ENCODE data around the gene DUSP3.

- TF ChIP-seq CTCF (IDR thresholded peaks at IDR 0.05) (no peak), EP300 (IDR thresholded peaks at IDR 0.05) (no peak), POLR2AphosphoS5 (IDR thresholded peaks at IDR 0.05) (no peak)
Measured at GRCh38 chr17:43813386-43813785, 34.6 kb upstream of the DUSP3 start.
